ENCODE data around the gene OPA1.

OPA1 gene

GRCh38 chr3:193640728-193641439, 47.9 kb downstream of the OPA1 start:
- DNase-seq (ENCODE audit: low read depth, low spot score), result no peak
- H3K27ac ChIP-seq, result no peak overlapping the region

- DNase-seq (ENCODE audit: low read depth, low spot score), result no peak
- H3K27ac ChIP-seq, result no peak overlapping the region
Measured at GRCh38 chr3:193641440-193641775, 48.4 kb downstream of the OPA1 start.

- DNase-seq (ENCODE audit: low read depth, low spot score), result no peak
- H3K27ac ChIP-seq, result no peak overlapping the region
Measured at GRCh38 chr3:193645806-193646205, 52.8 kb downstream of the OPA1 start.

GRCh38 chr3:193648542-193649076, 55.6 kb downstream of the OPA1 start:
- no peak for DNase-seq (ENCODE audit: low read depth, low spot score)
- no peak overlapping the region for H3K27ac ChIP-seq

GRCh38 chr3:193650585-193650984, 57.6 kb downstream of the OPA1 start:
- no peak for DNase-seq (ENCODE audit: low read depth, low spot score)
- no peak overlapping the region for H3K27ac ChIP-seq

GRCh38 chr3:193655831-193656433, 62.9 kb downstream of the OPA1 start:
- H3K27ac ChIP-seq, result no peak overlapping the region
- DNase-seq (ENCODE audit: low read depth, low spot score), result no peak

- H3K27ac ChIP-seq, result no peak overlapping the region
- DNase-seq (ENCODE audit: low read depth, low spot score), result no peak
Measured at GRCh38 chr3:193656445-193656844, 63.4 kb downstream of the OPA1 start.

GRCh38 chr3:193656878-193657282, 63.9 kb downstream of the OPA1 start:
- no peak for DNase-seq (ENCODE audit: low read depth, low spot score)
- H3K27ac ChIP-seq, result no peak overlapping the region

- DNase-seq (ENCODE audit: low read depth, low spot score), result no peak
- H3K27ac ChIP-seq, result no peak overlapping the region
Measured at GRCh38 chr3:193660171-193660570, 67.2 kb downstream of the OPA1 start.

- no peak for DNase-seq (ENCODE audit: low read depth, low spot score)
- H3K27ac ChIP-seq, result no peak overlapping the region
Measured at GRCh38 chr3:193660698-193661411, 67.8 kb downstream of the OPA1 start.

GRCh38 chr3:193662757-193663322, 69.8 kb downstream of the OPA1 start:
- no peak for DNase-seq (ENCODE audit: low read depth, low spot score)
- no peak overlapping the region for H3K27ac ChIP-seq

GRCh38 chr3:193665370-193665989, 72.5 kb downstream of the OPA1 start:
- H3K27ac ChIP-seq, result no peak overlapping the region
- DNase-seq (ENCODE audit: low read depth, low spot score), result no peak

- no peak overlapping the region for H3K27ac ChIP-seq
- no peak for DNase-seq (ENCODE audit: low read depth, low spot score)
Measured at GRCh38 chr3:193673845-193674244, 80.8 kb downstream of the OPA1 start.

- no peak for DNase-seq (ENCODE audit: low read depth, low spot score)
- H3K27ac ChIP-seq, result no peak overlapping the region
Measured at GRCh38 chr3:193674714-193675113, 81.7 kb downstream of the OPA1 start.

GRCh38 chr3:193677734-193678133, 84.7 kb downstream of the OPA1 start:
- no peak overlapping the region for H3K27ac ChIP-seq
- DNase-seq (ENCODE audit: low read depth, low spot score), result no peak

- no peak overlapping the region for H3K27ac ChIP-seq
- DNase-seq (ENCODE audit: low read depth, low spot score), result no peak
Measured at GRCh38 chr3:193680220-193680619, 87.2 kb downstream of the OPA1 start.

- H3K27ac ChIP-seq, result no peak overlapping the region
- DNase-seq (ENCODE audit: low read depth, low spot score), result no peak
Measured at GRCh38 chr3:193681631-193682030, 88.6 kb downstream of the OPA1 start.

- H3K27ac ChIP-seq, result no peak overlapping the region
- DNase-seq (ENCODE audit: low read depth, low spot score), result no peak
Measured at GRCh38 chr3:193686665-193687483, 93.9 kb downstream of the OPA1 start.

- DNase-seq (ENCODE audit: low read depth, low spot score), result no peak
Measured at GRCh38 chr3:193688834-193689714, 96.1 kb downstream of the OPA1 start.

More at GRCh38 chr3:193688834-193689714, 96.1 kb downstream of the OPA1 start:
- no peak overlapping the region for H3K27ac ChIP-seq

Measured in epithelial cell of prostate (primary cell).